Endodermal cell (in vitro differentiated cells): ENCODE measurements around the gene PPP1R10. TPM values are rescaled to one million over a fixed set of nuclear protein-coding genes. Genes with fewer than 3 reads are reported as not detected.

ENCODE experiments used
- DNase-seq: peaks from one replicate; pipeline ENCODE4 v3.0.0-alpha.2; 2017
- H3K27ac ChIP-seq: 2 replicates; pipeline ENCODE4 v1.5.1; 2013; ENCODE audit warnings: mild to moderate bottlenecking, low read depth, low read length, moderate library complexity
- H3K27me3 ChIP-seq: 2 replicates; pipeline ENCODE4 v1.6.1; 2013; ENCODE audit warnings: mild to moderate bottlenecking, low read length, moderate library complexity; ENCODE audit not compliant: insufficient read depth, control insufficient read depth, poor library complexity, severe bottlenecking
- H3K36me3 ChIP-seq: 2 replicates; pipeline ENCODE4 v1.7.0; 2013; ENCODE audit warnings: mild to moderate bottlenecking, low read length, moderate library complexity; ENCODE audit not compliant: control insufficient read depth, insufficient read depth
- H3K4me1 ChIP-seq: one replicate; pipeline ENCODE4 v1.7.0; 2013; ENCODE audit warnings: low read length; ENCODE audit not compliant: control insufficient read depth, insufficient read depth
- H3K4me3 ChIP-seq: 2 replicates; pipeline ENCODE4 v1.5.1; 2013; ENCODE audit warnings: mild to moderate bottlenecking, low read length, moderate library complexity
- H3K9ac ChIP-seq: 2 replicates; pipeline ENCODE4 v1.6.1; 2013; ENCODE audit warnings: mild to moderate bottlenecking, low read length, moderate library complexity; ENCODE audit not compliant: poor library complexity, severe bottlenecking; ENCODE audit errors: extremely low read depth
- H3K9me3 ChIP-seq: 2 replicates; pipeline ENCODE4 v1.6.1; 2013; ENCODE audit warnings: mild to moderate bottlenecking, low read length, moderate library complexity; ENCODE audit not compliant: control insufficient read depth
- H3K27ac Mint-ChIP-seq: 2 replicates; pipeline ENCODE4 v1.8.0; 2020; ENCODE audit warnings: mixed read lengths
- H3K27me3 Mint-ChIP-seq: 2 replicates; pipeline ENCODE4 v1.8.0; 2021; ENCODE audit warnings: mild to moderate bottlenecking, mixed read lengths; ENCODE audit not compliant: insufficient read depth
- H3K36me3 Mint-ChIP-seq: 2 replicates; pipeline ENCODE4 v1.8.0; 2020; ENCODE audit warnings: low read depth, mixed read lengths
- H3K4me1 Mint-ChIP-seq: 2 replicates; pipeline ENCODE4 v1.8.0; 2020; ENCODE audit warnings: mixed read lengths
- H3K4me3 Mint-ChIP-seq: 2 replicates; pipeline ENCODE4 v1.8.0; 2020; ENCODE audit warnings: mild to moderate bottlenecking, moderate library complexity, mixed read lengths
- H3K9me3 Mint-ChIP-seq: 2 replicates; pipeline ENCODE4 v1.8.0; 2020; ENCODE audit warnings: mild to moderate bottlenecking, mixed read lengths
- CTCF ChIP-seq: fragments of 200-600 bp; sonication (generic); conservative IDR thresholded peaks from 2 replicates; pipeline ENCODE4 v1.5.0; 2021; ENCODE audit warnings: antibody characterized with exemption, mild to moderate bottlenecking
- WGBS, 2 experiments: methylation state at CpG; one replicate each; pipeline versions ENCODE4 v1.1.5 to v1.1.7; 2013; ENCODE audit warnings: missing lambda C conversion rate in 2 of 2, mixed read lengths in 1 of 2; ENCODE audit not compliant: insufficient coverage in 1 of 2, insufficient read length in 1 of 2; 5-methylcytosine and 5-hydroxymethylcytosine counted together
- total RNA-seq, 2 donors: library from RNA; stranded (reverse); fragmentation: NEBNext Ultra II Directional in 1 of 2; extraction: Animal tissue kit (Norgen Biotek cat#: 25700) in 1 of 2; gene quantifications; 2 replicates in 1 of 2; 3 replicates in 1 of 2; pipeline ENCODE4 v1.2.1, GENCODE V29; 2021

Gene PPP1R10
- total RNA-seq, 2 donors from 2014 or later = 122 to 126 TPM

DNA sequence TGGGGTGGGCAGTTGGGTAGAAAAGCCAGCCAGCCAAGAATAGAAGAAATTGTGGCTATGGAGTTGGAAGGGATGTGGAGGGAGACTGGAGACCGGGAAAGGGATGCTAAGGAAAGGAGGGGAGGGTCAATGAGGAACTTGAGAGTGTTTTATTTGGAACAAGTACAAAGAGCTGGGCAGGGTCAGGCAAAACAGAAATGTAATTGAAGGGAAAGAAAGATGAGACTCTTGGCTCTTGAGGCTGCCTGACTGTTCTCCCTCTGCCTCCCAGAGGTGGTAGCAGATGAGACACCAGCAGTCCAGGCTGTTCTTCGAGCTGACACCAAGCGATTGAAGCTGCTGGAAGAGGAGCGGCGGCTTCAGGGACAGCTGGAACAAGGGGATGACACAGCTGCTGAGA, 33.1 kb downstream of the PPP1R10 start:
- no peak overlapping the region for H3K9ac ChIP-seq
- H3K27me3 Mint-ChIP-seq = no peaks in the 10 kb centered on the region
- H3K27me3 ChIP-seq = no peaks in the 10 kb centered on the region
- no peaks in the 10 kb centered on the region for H3K4me1 ChIP-seq
- H3K4me1 Mint-ChIP-seq = no peaks in the 10 kb centered on the region
- H3K36me3 ChIP-seq = peaks cover 89% of the 10 kb centered on the region
- no peak overlapping the region for H3K27ac ChIP-seq
- no peaks in the 10 kb centered on the region for H3K9me3 Mint-ChIP-seq
- peaks cover 86% of the 10 kb centered on the region for H3K36me3 Mint-ChIP-seq
- H3K27ac Mint-ChIP-seq = no peak overlapping the region
- no peak overlapping the region for H3K4me3 Mint-ChIP-seq
- no peak for TF ChIP-seq CTCF
- 92 to 93% methylated on average over 5 of the region's 5 CpGs for WGBS, 2 experiments
- DNase-seq = no peak
- no peaks in the 10 kb centered on the region for H3K9me3 ChIP-seq
- no peak overlapping the region for H3K4me3 ChIP-seq

GRCh38 chr6:30578051-30578450, 39.0 kb downstream of the PPP1R10 start:
- H3K27ac ChIP-seq = no peak overlapping the region
- WGBS, 2 experiments = 96 to 97% methylated on average over 7 to 8 of the region's 8 CpGs
- Mint-ChIP-seq H3K4me1 (peaks cover 16% of the 10 kb centered on the region), H3K27me3 (no peaks in the 10 kb centered on the region), H3K9me3 (no peaks in the 10 kb centered on the region), H3K27ac (no peak overlapping the region), H3K4me3 (no peak overlapping the region), H3K36me3 (peaks cover 61% of the 10 kb centered on the region)
- H3K9me3 ChIP-seq = no peaks in the 10 kb centered on the region
- H3K9ac ChIP-seq = no peak overlapping the region
- H3K4me3 ChIP-seq = no peak overlapping the region
- H3K4me1 ChIP-seq = peaks cover 7% of the 10 kb centered on the region
- TF ChIP-seq CTCF = no peak
- peaks cover 70% of the 10 kb centered on the region for H3K36me3 ChIP-seq
- no peak for DNase-seq
- H3K27me3 ChIP-seq = no peaks in the 10 kb centered on the region

GRCh38 chr6:30573113-30573512, 43.9 kb downstream of the PPP1R10 start:
- Mint-ChIP-seq H3K27me3 (no peaks in the 10 kb centered on the region), H3K9me3 (no peaks in the 10 kb centered on the region), H3K4me1 (peaks cover 47% of the 10 kb centered on the region), H3K36me3 (peaks cover 18% of the 10 kb centered on the region), H3K27ac (peak overlapping the region; percentile 12), H3K4me3 (peak overlapping the region; percentile 90)
- peaks cover 11% of the 10 kb centered on the region for H3K4me1 ChIP-seq
- H3K4me3 ChIP-seq = peak overlapping the region; percentile 93
- TF ChIP-seq CTCF = no peak
- no peaks in the 10 kb centered on the region for H3K27me3 ChIP-seq
- 77 to 82% methylated on average over 4 of the region's 4 CpGs for WGBS, 2 experiments
- H3K27ac ChIP-seq = no peak overlapping the region
- no peak overlapping the region for H3K9ac ChIP-seq
- peaks cover 23% of the 10 kb centered on the region for H3K36me3 ChIP-seq
- DNase-seq = no peak
- no peaks in the 10 kb centered on the region for H3K9me3 ChIP-seq
